Activated B cell treated with CpG ODN at 0.5 μM for 24 hours (primary cell): ENCODE measurements around the gene TMEM178B. TPM values are rescaled to one million over a fixed set of nuclear protein-coding genes. Genes with fewer than 3 reads are reported as not detected.
"Not testable (repeated sequence)": the region's sequence is repeated elsewhere in the genome, so short reads cannot be mapped to it uniquely, and the experiment has no call there.

Source experiments
- ATAC-seq: fragments of 200-7000 bp; cut with Tn5 transposase; one replicate; pipeline ENCODE4 v1.10.0; 2021; ENCODE audit warnings: low read depth, mild to moderate bottlenecking, moderate library complexity
- CTCF ChIA-PET: fragments of 350-600 bp; sonication (Branson Sonifier 250); formaldehyde crosslinking; loops from one replicate; lab custom pipeline; 2021; ENCODE audit warnings: antibody characterized with exemption; lab: Charles Lee
- POLR2A ChIA-PET: fragments of 350-600 bp; sonication (Branson Sonifier 250); formaldehyde crosslinking; loops from one replicate; lab custom pipeline; 2021; ENCODE audit warnings: antibody characterized with exemption; lab: Charles Lee
- DNase-seq: peaks from one replicate; pipeline ENCODE4 v3.0.0; 2022
- H3K27ac Mint-ChIP-seq: one replicate; pipeline ENCODE4 v1.8.0; 2020; ENCODE audit warnings: mixed read lengths
- H3K27me3 Mint-ChIP-seq: one replicate; pipeline ENCODE4 v1.8.0; 2021; ENCODE audit warnings: mixed read lengths
- H3K36me3 Mint-ChIP-seq: one replicate; pipeline ENCODE4 v1.8.0; 2021; ENCODE audit warnings: low read depth, mixed read lengths
- H3K4me1 Mint-ChIP-seq: one replicate; pipeline ENCODE4 v1.8.0; 2021; ENCODE audit warnings: mixed read lengths
- H3K4me3 Mint-ChIP-seq: one replicate; pipeline ENCODE4 v1.8.0; 2020; ENCODE audit warnings: mild to moderate bottlenecking, mixed read lengths
- H3K9me3 Mint-ChIP-seq: one replicate; pipeline ENCODE4 v1.8.0; 2020; ENCODE audit warnings: mixed read lengths
- intact Hi-C: fragments of 100-400 bp; cut with micrococcal nuclease; formaldehyde crosslinking; loops from one replicate; pipeline ENCODE4 v1.15.1; 2024
- total RNA-seq: library from RNA; stranded (reverse); gene quantifications from 2 replicates; pipeline ENCODE4 v1.2.3, GENCODE V29; 2022
- TF ChIP-seq, protein P1 (sequence below): fragments of 200-600 bp; IDR thresholded peaks from one replicate; pipeline ENCODE4 v1.8.0; 2022; ENCODE audit warnings: antibody characterized with exemption, mild to moderate bottlenecking

TMEM178B gene
- total RNA-seq, 1 donor from 2014 or later = 0.49 TPM

- Mint-ChIP-seq H3K4me1 (peaks cover 5% of the 10 kb centered on the region), H3K9me3 (no peaks in the 10 kb centered on the region), H3K27ac (no peak overlapping the region), H3K4me3 (no peak overlapping the region), H3K27me3 (no peaks in the 10 kb centered on the region), H3K36me3 (no peaks in the 10 kb centered on the region)
- ATAC-seq (no peak), DNase-seq (no peak)
- ChIA-PET CTCF (no interaction called here), POLR2A (no interaction called here)
- TF ChIP-seq, protein P1, sequence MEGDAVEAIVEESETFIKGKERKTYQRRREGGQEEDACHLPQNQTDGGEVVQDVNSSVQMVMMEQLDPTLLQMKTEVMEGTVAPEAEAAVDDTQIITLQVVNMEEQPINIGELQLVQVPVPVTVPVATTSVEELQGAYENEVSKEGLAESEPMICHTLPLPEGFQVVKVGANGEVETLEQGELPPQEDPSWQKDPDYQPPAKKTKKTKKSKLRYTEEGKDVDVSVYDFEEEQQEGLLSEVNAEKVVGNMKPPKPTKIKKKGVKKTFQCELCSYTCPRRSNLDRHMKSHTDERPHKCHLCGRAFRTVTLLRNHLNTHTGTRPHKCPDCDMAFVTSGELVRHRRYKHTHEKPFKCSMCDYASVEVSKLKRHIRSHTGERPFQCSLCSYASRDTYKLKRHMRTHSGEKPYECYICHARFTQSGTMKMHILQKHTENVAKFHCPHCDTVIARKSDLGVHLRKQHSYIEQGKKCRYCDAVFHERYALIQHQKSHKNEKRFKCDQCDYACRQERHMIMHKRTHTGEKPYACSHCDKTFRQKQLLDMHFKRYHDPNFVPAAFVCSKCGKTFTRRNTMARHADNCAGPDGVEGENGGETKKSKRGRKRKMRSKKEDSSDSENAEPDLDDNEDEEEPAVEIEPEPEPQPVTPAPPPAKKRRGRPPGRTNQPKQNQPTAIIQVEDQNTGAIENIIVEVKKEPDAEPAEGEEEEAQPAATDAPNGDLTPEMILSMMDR = no peak
- intact Hi-C loops = loop anchor here (10.0 kb wide), 2 partner anchors 116 to 464 kb away; partner anchors contain the start of gene TMEM178B
These were observed 116.6 kb downstream of the TMEM178B start for GRCh38 chr7:141190495-141190894.

DNA sequence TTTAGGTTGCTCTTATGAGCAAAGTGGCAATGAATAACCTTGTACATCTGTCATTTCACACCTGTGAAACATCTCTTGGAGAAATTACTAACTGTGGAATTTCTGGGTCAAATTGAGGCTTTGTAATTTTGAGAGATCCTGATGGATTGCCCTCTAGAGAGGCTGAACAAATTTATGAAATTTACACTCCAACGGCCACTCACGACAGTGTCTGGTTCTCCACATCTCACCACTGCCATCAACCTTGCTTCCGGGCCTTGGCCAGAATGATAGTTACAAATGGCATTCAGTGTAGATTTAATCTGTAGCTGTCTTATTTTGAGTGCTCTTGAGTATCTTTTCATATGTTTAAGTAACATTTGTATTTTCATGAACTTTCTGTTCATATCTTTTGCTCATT lies 117.4 kb downstream of the TMEM178B start:
- Mint-ChIP-seq H3K4me1 (peaks cover 12% of the 10 kb centered on the region), H3K9me3 (no peaks in the 10 kb centered on the region), H3K36me3 (no peaks in the 10 kb centered on the region), H3K27me3 (no peaks in the 10 kb centered on the region), H3K27ac (no peak overlapping the region), H3K4me3 (no peak overlapping the region)
- ChIA-PET POLR2A (no interaction called here), CTCF (no interaction called here)
- intact Hi-C loops = loop anchor here (10.0 kb wide), 2 partner anchors 116 to 464 kb away; partner anchors contain the start of gene TMEM178B
- TF ChIP-seq, protein P1 = no peak
- DNase-seq (no peak), ATAC-seq (no peak)

- DNase-seq = no peak
- Mint-ChIP-seq H3K4me1 (peaks cover 14% of the 10 kb centered on the region), H3K9me3 (peaks cover 2% of the 10 kb centered on the region), H3K27me3 (no peaks in the 10 kb centered on the region), H3K27ac (no peak overlapping the region), H3K36me3 (no peaks in the 10 kb centered on the region), H3K4me3 (no peak overlapping the region)
- ATAC-seq = no peak
- POLR2A ChIA-PET = no interaction called here
- CTCF ChIA-PET = no interaction called here
- TF ChIP-seq, protein P1 = no peak
- intact Hi-C loops = loop anchor here (10.0 kb wide), 2 partner anchors 118 to 462 kb away; partner anchors contain the start of gene TMEM178B
These were observed 119.2 kb downstream of the TMEM178B start for GRCh38 chr7:141193066-141193465.

- peak overlapping the region; percentile 62 for H3K27ac Mint-ChIP-seq
- H3K4me3 Mint-ChIP-seq = peak overlapping the region; percentile 32
- DNase-seq, H3K27me3 Mint-ChIP-seq, POLR2A ChIA-PET, CTCF ChIA-PET, H3K36me3 Mint-ChIP-seq, H3K9me3 Mint-ChIP-seq: not testable (repeated sequence)
- intact Hi-C loops = loop anchor here (10.0 kb wide), 2 partner anchors 121 to 459 kb away; partner anchors contain the start of gene TMEM178B
- peak; percentile 52 for ATAC-seq
- H3K4me1 Mint-ChIP-seq = peaks cover 14% of the 10 kb centered on the region
These were observed 121.9 kb downstream of the TMEM178B start for GRCh38 chr7:141195722-141196121.

GRCh38 chr7:141198194-141198958 lies 124.5 kb downstream of the TMEM178B start:
- no peak overlapping the region for H3K27ac Mint-ChIP-seq
- no peaks in the 10 kb centered on the region for H3K36me3 Mint-ChIP-seq
- peaks cover 14% of the 10 kb centered on the region for H3K4me1 Mint-ChIP-seq
- H3K27me3 Mint-ChIP-seq = peaks cover 9% of the 10 kb centered on the region
- no peak for DNase-seq
- TF ChIP-seq, protein P1 = no peak
- POLR2A ChIA-PET = no interaction called here
- intact Hi-C loops = loop anchor here (10.0 kb wide), 2 partner anchors 124 to 456 kb away; partner anchors contain the start of gene TMEM178B
- H3K4me3 Mint-ChIP-seq = no peak overlapping the region
- ATAC-seq = no peak
- CTCF ChIA-PET = no interaction called here
- H3K9me3 Mint-ChIP-seq = peaks cover 2% of the 10 kb centered on the region
